SU-DHL-6 (cell line): Measurements from ENCODE around the gene SLC4A7.
"Not testable (repeated sequence)": the region's sequence is repeated elsewhere in the genome, so short reads cannot be mapped to it uniquely, and the experiment has no call there.

Experiments used
- H2AFZ ChIP-seq: fragments of 200-600 bp; sonication (generic); 2 replicates; pipeline ENCODE4 v1.6.1; 2014; ENCODE audit warnings: low read depth, mild to moderate bottlenecking, moderate library complexity, mixed read lengths, antibody characterized with exemption, low read length; ENCODE audit not compliant: severe bottlenecking
- H3F3A ChIP-seq: fragments of 200-600 bp; shearing (Covaris generic); 2 replicates; pipeline ENCODE4 v1.6.0; 2016; ENCODE audit warnings: antibody characterized with exemption, mild to moderate bottlenecking; ENCODE audit not compliant: insufficient read depth
- H3K27ac ChIP-seq: fragments of 200-600 bp; sonication (generic); 2 replicates; pipeline ENCODE4 v1.5.1; 2016; ENCODE audit warnings: low read depth, mild to moderate bottlenecking, low read length, moderate library complexity, mixed read lengths
- H3K27me3 ChIP-seq: fragments of 200-600 bp; sonication (generic), shearing (Covaris generic); 2 replicates; pipeline ENCODE4 v1.6.0; 2014; ENCODE audit warnings: mild to moderate bottlenecking, low read length
- H3K36me3 ChIP-seq: fragments of 200-600 bp; sonication (generic); 2 replicates; pipeline ENCODE4 v1.6.1; 2014; ENCODE audit warnings: mild to moderate bottlenecking, low read length, mixed read lengths
- H3K4me2 ChIP-seq: fragments of 300-600, 200-600 bp; shearing (Covaris generic), sonication (generic); 2 replicates; pipeline ENCODE4 v1.6.0; 2014; ENCODE audit warnings: low read length, low read depth, mild to moderate bottlenecking; ENCODE audit not compliant: poor library complexity, severe bottlenecking
- H3K4me3 ChIP-seq: fragments of 200-600 bp; sonication (generic); 2 replicates; pipeline ENCODE4 v1.5.1; 2014; ENCODE audit warnings: antibody characterized with exemption, low read length, mild to moderate bottlenecking, mixed read lengths; ENCODE audit not compliant: insufficient read depth, poor library complexity, severe bottlenecking
- H3K79me2 ChIP-seq: fragments of 200-600 bp; sonication (generic); 2 replicates; pipeline ENCODE4 v1.6.1; 2014; ENCODE audit warnings: mild to moderate bottlenecking, low read length, moderate library complexity; ENCODE audit not compliant: insufficient read depth
- H3K9ac ChIP-seq: fragments of 200-600 bp; sonication (generic); 2 replicates; pipeline ENCODE4 v1.7.0; 2014; ENCODE audit warnings: mild to moderate bottlenecking, low read length
- H3K9me2 ChIP-seq: fragments of 200-600 bp; sonication (generic); replicated peaks from 2 replicates; pipeline ENCODE4 v1.6.1; 2014; ENCODE audit warnings: low read length; ENCODE audit not compliant: insufficient read depth
- H3K9me3 ChIP-seq: fragments of 200-600 bp; sonication (generic); 2 replicates; pipeline ENCODE4 v1.6.1; 2014; ENCODE audit warnings: low read length, mixed read lengths; ENCODE audit not compliant: insufficient read depth
- H4K20me1 ChIP-seq: fragments of 200-600 bp; sonication (generic); 2 replicates; pipeline ENCODE4 v1.6.1; 2014; ENCODE audit warnings: low read depth, mild to moderate bottlenecking, antibody characterized with exemption, low read length, moderate library complexity, mixed read lengths
- CTCF ChIP-seq: fragments of 200-600 bp; sonication (generic); IDR thresholded peaks from one replicate; pipeline ENCODE4 v1.5.1; 2017; ENCODE audit warnings: antibody characterized with exemption, mild to moderate bottlenecking, low read length, moderate library complexity; ENCODE audit not compliant: insufficient read depth, poor library complexity, severe bottlenecking
- EZH2phosphoT487 ChIP-seq: fragments of 200-600 bp; sonication (generic), shearing (Covaris generic); conservative IDR thresholded peaks from 2 replicates; pipeline ENCODE4 v1.6.1; 2018; ENCODE audit warnings: mild to moderate bottlenecking, antibody characterized with exemption, low read length, moderate library complexity, mixed read lengths

SLC4A7 gene

GRCh38 chr3:27426926-27427325, 57.3 kb downstream of the SLC4A7 start:
- H4K20me1 ChIP-seq, result no peaks in the 10 kb centered on the region
- H3K36me3 ChIP-seq, result peaks cover 30% of the 10 kb centered on the region; the same call in 1 of the 2 replicates
- H3K9me3 ChIP-seq, result no peaks in the 10 kb centered on the region
- H3F3A ChIP-seq, result no peaks in the 10 kb centered on the region
- no peak overlapping the region for H3K27ac ChIP-seq
- no peak overlapping the region for H2AFZ ChIP-seq
- no peaks in the 10 kb centered on the region for H3K9me2 ChIP-seq
- H3K9ac ChIP-seq, result no peak overlapping the region
- H3K4me3 ChIP-seq, result no peak overlapping the region
- H3K4me2 ChIP-seq, result no peak overlapping the region
- TF ChIP-seq CTCF, result no peak
- no peak for TF ChIP-seq EZH2phosphoT487
- no peaks in the 10 kb centered on the region for H3K27me3 ChIP-seq
- H3K79me2 ChIP-seq, result no peaks in the 10 kb centered on the region

GRCh38 chr3:27425896-27426565, 58.2 kb downstream of the SLC4A7 start:
- no peak overlapping the region for H3K27ac ChIP-seq
- no peaks in the 10 kb centered on the region for H4K20me1 ChIP-seq
- no peak overlapping the region for H3K4me2 ChIP-seq
- no peaks in the 10 kb centered on the region for H3K9me2 ChIP-seq
- H3K27me3 ChIP-seq, result no peaks in the 10 kb centered on the region
- no peak overlapping the region for H2AFZ ChIP-seq
- H3K9me3 ChIP-seq, result no peaks in the 10 kb centered on the region
- no peaks in the 10 kb centered on the region for H3F3A ChIP-seq
- no peaks in the 10 kb centered on the region for H3K79me2 ChIP-seq
- H3K4me3 ChIP-seq, result no peak overlapping the region
- peaks cover 26% of the 10 kb centered on the region; the same call in 1 of the 2 replicates for H3K36me3 ChIP-seq
- H3K9ac ChIP-seq, result no peak overlapping the region
- TF ChIP-seq EZH2phosphoT487 (no peak), CTCF (no peak)

- not testable (repeated sequence) for H3K9ac ChIP-seq
Observed at GRCh38 chr3:27424812-27425521, 59.2 kb downstream of the SLC4A7 start.

GRCh38 chr3:27423463-27423862, 60.7 kb downstream of the SLC4A7 start:
- H3K36me3 ChIP-seq, result peaks cover 35% of the 10 kb centered on the region
- H3K9me3 ChIP-seq, result no peaks in the 10 kb centered on the region
- H3K4me2 ChIP-seq, result no peak overlapping the region

More at GRCh38 chr3:27424812-27425521, 59.2 kb downstream of the SLC4A7 start:
- peaks cover 30% of the 10 kb centered on the region; the same call in 1 of the 2 replicates for H3K36me3 ChIP-seq
- not testable (repeated sequence) for H3K4me2 ChIP-seq, H3K79me2 ChIP-seq, H4K20me1 ChIP-seq, H3K9me2 ChIP-seq, H3K27ac ChIP-seq, H3K4me3 ChIP-seq, H3F3A ChIP-seq, H3K27me3 ChIP-seq, H2AFZ ChIP-seq, H3K9me3 ChIP-seq

More at GRCh38 chr3:27423463-27423862, 60.7 kb downstream of the SLC4A7 start:
- Histone ChIP-seq H3F3A (no peaks in the 10 kb centered on the region), H3K9ac (no peak overlapping the region), H2AFZ (no peak overlapping the region), H3K27me3 (no peaks in the 10 kb centered on the region), H3K9me2 (no peaks in the 10 kb centered on the region), H3K4me3 (no peak overlapping the region), H3K79me2 (no peaks in the 10 kb centered on the region), H4K20me1 (no peaks in the 10 kb centered on the region), H3K27ac (no peak overlapping the region)
- TF ChIP-seq CTCF (no peak), EZH2phosphoT487 (no peak)
